Thyroid gland (tissue), 4 donors: ENCODE results near the gene NAA30. TPM values are rescaled to one million over a fixed set of nuclear protein-coding genes. Genes with fewer than 3 reads are reported as not detected.

Experiments
- DNase-seq, 2 donors: peaks; one replicate each; pipeline ENCODE4 v3.0.0-alpha.2; 2019
- H3K27ac ChIP-seq, 3 donors: fragments of 200-600 bp; sonication (generic); 1 replicate in 2 of 3; 2 replicates in 1 of 3; pipeline ENCODE4 v1.5.1; 2016 to 2019; ENCODE audit warnings: mild to moderate bottlenecking in 1 of 3, moderate library complexity in 1 of 3
- H3K27me3 ChIP-seq: fragments of 200-600 bp; sonication (generic); one replicate; pipeline ENCODE4 v1.5.1; 2019
- H3K36me3 ChIP-seq, 2 donors: fragments of 200-600 bp; sonication (generic); one replicate each; pipeline ENCODE4 v1.5.1; 2016 to 2019
- H3K4me1 ChIP-seq, 2 donors: fragments of 200-600 bp; sonication (generic); one replicate each; pipeline ENCODE4 v1.5.1; 2017 to 2019
- H3K4me3 ChIP-seq, 3 donors: fragments of 200-600 bp; sonication (generic); replicated peaks in 1 of 3; 1 replicate in 2 of 3; 2 replicates in 1 of 3; pipeline ENCODE4 v1.5.1; 2016; ENCODE audit warnings: mild to moderate bottlenecking in 1 of 3
- H3K9me3 ChIP-seq: fragments of 200-600 bp; sonication (generic); one replicate; pipeline ENCODE4 v1.5.1; 2017
- POLR2A ChIP-seq, 2 donors: fragments of 450-650 bp; IDR thresholded peaks; one replicate each; pipeline ENCODE4 v1.6.1; 2017; ENCODE audit warnings: antibody characterized with exemption in 2 of 2, mild to moderate bottlenecking in 2 of 2, moderate library complexity in 1 of 2
- WGBS, 2 donors: methylation state at CpG; one replicate each; pipeline ENCODE4 v1.1.5; 2017; 5-methylcytosine and 5-hydroxymethylcytosine counted together
- intact Hi-C: fragments of 100-400 bp; cut with DNase I; formaldehyde crosslinking; loops from one replicate; pipeline ENCODE4 v1.15.1; 2023
- total RNA-seq, 4 donors: library from RNA; depleted of rRNA; stranded (reverse); fragments of >200 nt; gene quantifications; one replicate each; pipeline ENCODE4 v1.2.3, GENCODE V29; 2016
- TF ChIP-seq, protein P1 (sequence below), 6 experiments: fragments of 200-600 bp in 3 of 6; fragments of 450-650 bp in 3 of 6; sonication (generic) in 3 of 6; IDR thresholded peaks; one replicate each; pipeline ENCODE4 v1.5.1; 2016 to 2019; ENCODE audit warnings: antibody characterized with exemption in 6 of 6, mild to moderate bottlenecking in 2 of 6, inconsistent platforms in 1 of 6, moderate library complexity in 1 of 6

The NAA30 gene
- total RNA-seq, 4 donors from 2014 or later: 15.6 to 23.9 (median 19.1) TPM

DNA sequence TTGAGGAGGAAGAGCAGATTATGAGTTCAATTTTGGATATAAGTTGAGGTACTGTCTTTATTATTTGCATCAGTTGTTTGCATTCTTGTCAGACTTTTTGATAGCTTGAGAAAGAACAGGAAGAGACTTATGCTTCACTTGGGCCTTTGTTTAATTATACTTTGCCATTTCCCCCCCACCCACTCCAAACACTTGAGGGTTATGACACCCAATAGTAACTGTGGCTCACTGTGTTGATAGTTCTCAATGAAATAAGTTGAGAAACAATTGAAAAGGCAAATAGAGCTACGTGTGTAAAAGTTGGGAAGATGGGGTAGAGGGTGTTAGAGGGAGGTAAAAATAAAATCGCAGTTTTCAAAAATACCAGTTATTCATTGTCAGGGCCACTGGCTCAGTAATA is 17.7 kb downstream of the NAA30 start:
- WGBS, 2 donors: 96 to 97% methylated on average over 2 of the region's 2 CpGs
- DNase-seq: no peak
- no peak overlapping the region for H3K4me3 ChIP-seq
- no peaks in the 10 kb centered on the region for H3K27me3 ChIP-seq
- intact Hi-C loops: no loop called here
- H3K36me3 ChIP-seq: peaks cover 4 to 7% of the 10 kb centered on the region in 2 donors
- TF ChIP-seq, protein P1, sequence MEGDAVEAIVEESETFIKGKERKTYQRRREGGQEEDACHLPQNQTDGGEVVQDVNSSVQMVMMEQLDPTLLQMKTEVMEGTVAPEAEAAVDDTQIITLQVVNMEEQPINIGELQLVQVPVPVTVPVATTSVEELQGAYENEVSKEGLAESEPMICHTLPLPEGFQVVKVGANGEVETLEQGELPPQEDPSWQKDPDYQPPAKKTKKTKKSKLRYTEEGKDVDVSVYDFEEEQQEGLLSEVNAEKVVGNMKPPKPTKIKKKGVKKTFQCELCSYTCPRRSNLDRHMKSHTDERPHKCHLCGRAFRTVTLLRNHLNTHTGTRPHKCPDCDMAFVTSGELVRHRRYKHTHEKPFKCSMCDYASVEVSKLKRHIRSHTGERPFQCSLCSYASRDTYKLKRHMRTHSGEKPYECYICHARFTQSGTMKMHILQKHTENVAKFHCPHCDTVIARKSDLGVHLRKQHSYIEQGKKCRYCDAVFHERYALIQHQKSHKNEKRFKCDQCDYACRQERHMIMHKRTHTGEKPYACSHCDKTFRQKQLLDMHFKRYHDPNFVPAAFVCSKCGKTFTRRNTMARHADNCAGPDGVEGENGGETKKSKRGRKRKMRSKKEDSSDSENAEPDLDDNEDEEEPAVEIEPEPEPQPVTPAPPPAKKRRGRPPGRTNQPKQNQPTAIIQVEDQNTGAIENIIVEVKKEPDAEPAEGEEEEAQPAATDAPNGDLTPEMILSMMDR (IDR thresholded peaks at IDR 0.05): no peak
- no peak for TF ChIP-seq POLR2A (IDR thresholded peaks at IDR 0.05)
- peaks cover 0 to 7% of the 10 kb centered on the region in 2 donors for H3K4me1 ChIP-seq
- no peaks in the 10 kb centered on the region for H3K9me3 ChIP-seq
- H3K27ac ChIP-seq: no peak overlapping the region

DNA sequence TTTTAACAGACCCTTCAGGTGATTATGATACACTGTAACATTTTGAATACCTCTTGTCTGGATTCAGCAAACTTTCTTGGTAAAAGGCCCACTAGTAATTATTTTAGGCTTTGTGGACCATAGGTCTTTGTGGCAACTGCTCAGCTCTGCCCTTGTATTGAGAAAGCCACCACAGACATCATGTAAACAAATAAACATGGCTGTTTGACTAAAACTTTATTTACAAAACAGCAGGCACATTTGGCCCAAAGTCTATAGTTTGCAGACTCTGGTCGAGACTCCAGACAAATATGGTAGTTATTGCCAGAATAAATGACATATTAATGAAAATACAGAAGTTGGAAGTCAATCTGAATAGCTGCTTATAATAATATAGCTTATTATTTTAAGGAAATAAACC is 18.2 kb downstream of the NAA30 start:
- 86 to 87% methylated on average over 1 of the region's 1 CpG for WGBS, 2 donors
- no peaks in the 10 kb centered on the region for H3K9me3 ChIP-seq
- TF ChIP-seq POLR2A (IDR thresholded peaks at IDR 0.05): no peak
- TF ChIP-seq, protein P1 (IDR thresholded peaks at IDR 0.05): no peak
- no peak for DNase-seq
- intact Hi-C loops: no loop called here
- H3K36me3 ChIP-seq: peaks cover 4 to 7% of the 10 kb centered on the region in 2 donors
- no peak overlapping the region for H3K4me3 ChIP-seq
- peaks cover 0 to 7% of the 10 kb centered on the region in 2 donors for H3K4me1 ChIP-seq
- no peak overlapping the region for H3K27ac ChIP-seq
- no peaks in the 10 kb centered on the region for H3K27me3 ChIP-seq

DNA sequence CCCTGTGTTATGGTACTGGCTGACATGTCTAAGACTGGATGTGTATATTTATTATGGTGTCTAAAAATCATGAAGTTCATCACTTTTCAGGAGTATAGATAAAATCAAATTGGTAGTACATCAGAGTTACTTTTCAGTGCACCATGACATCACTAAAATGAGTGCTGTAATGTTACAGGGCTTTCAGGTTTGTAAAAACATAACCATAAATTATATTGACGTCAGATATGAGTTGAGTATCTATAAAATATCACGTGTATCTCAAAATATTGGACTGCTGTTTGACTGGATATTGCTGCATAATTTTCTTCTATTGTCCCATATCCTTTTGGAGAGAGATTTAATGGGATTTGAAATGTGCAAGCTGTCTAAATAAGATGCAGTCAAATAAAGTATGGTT is 22.0 kb downstream of the NAA30 start:
- intact Hi-C loops: no loop called here
- H3K4me1 ChIP-seq: no peaks in the 10 kb centered on the region
- H3K27ac ChIP-seq: no peak overlapping the region
- peaks cover 4 to 5% of the 10 kb centered on the region in 2 donors for H3K36me3 ChIP-seq
- WGBS, 2 donors: 79 to 86% methylated on average over 2 of the region's 2 CpGs
- H3K9me3 ChIP-seq: no peaks in the 10 kb centered on the region
- DNase-seq: no peak
- no peak overlapping the region for H3K4me3 ChIP-seq
- TF ChIP-seq, protein P1 (IDR thresholded peaks at IDR 0.05): no peak
- no peak for TF ChIP-seq POLR2A (IDR thresholded peaks at IDR 0.05)
- H3K27me3 ChIP-seq: no peaks in the 10 kb centered on the region

DNA sequence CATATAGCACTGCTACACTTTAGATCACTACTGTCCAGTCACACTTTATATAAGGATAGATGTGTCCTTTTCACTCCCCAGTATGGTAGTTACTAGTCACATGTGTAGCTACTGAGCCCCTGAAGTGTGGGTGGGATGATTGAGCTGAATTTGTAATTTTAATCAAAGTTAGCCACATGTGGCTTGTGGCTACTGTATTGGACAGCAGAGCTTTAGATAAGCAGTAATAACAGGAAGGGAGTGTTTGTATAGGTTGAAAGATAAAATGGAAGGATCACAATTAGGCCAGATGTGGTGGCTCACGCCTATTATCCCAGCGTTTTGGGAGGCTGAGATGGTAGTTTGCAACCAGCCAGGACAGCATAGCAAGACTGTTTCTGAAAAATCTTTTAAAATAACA is 23.5 kb downstream of the NAA30 start:
- intact Hi-C loops: no loop called here
- Histone ChIP-seq H3K4me3 (no peak overlapping the region), H3K9me3 (no peaks in the 10 kb centered on the region), H3K27ac (no peak overlapping the region), H3K36me3 (peaks cover 4 to 5% of the 10 kb centered on the region in 2 donors), H3K4me1 (no peaks in the 10 kb centered on the region), H3K27me3 (no peaks in the 10 kb centered on the region)
- no peak for DNase-seq
- 87 to 90% methylated on average over 2 of the region's 2 CpGs for WGBS, 2 donors
- TF ChIP-seq POLR2A (IDR thresholded peaks at IDR 0.05): no peak
- TF ChIP-seq, protein P1 (IDR thresholded peaks at IDR 0.05): no peak

DNA sequence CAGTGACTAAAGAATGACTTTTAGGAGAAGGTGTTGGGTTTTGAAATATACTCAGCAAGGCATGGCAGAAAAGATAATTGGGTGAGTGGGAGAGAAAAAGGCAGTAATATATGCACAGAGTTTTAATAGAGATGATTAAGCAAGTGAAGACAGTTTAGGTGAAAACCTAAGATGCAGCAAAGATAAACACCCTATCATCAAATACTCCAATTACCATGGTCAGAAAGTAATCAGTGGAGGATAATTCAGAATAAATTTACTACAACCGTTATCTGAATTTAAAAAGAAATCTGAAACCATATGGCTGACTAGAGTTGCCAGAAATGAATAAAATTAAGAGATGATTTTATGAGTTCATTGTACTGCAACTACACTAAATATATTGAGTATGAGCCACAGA is 26.8 kb downstream of the NAA30 start:
- H3K9me3 ChIP-seq: no peaks in the 10 kb centered on the region
- no peak overlapping the region for H3K4me3 ChIP-seq
- intact Hi-C loops: no loop called here
- DNase-seq: no peak
- H3K4me1 ChIP-seq: no peaks in the 10 kb centered on the region
- no peaks in the 10 kb centered on the region for H3K36me3 ChIP-seq
- no peak overlapping the region for H3K27ac ChIP-seq
- no peaks in the 10 kb centered on the region for H3K27me3 ChIP-seq
- no peak for TF ChIP-seq POLR2A (IDR thresholded peaks at IDR 0.05)
- TF ChIP-seq, protein P1 (IDR thresholded peaks at IDR 0.05): no peak
- WGBS, 2 donors: 71 to 83% methylated on average over 1 of the region's 1 CpG
